LNCaP clone FGC (cell line): ENCODE measurements around the gene CCSAP.
A peak's percentile ranks its signal among the peaks of the same experiment; 100 is the strongest.

Experiments used
- DNase-seq: peaks from one replicate; pipeline ENCODE4 v3.0.0-alpha.2; 2011; ENCODE audit warnings: low read depth
- H3K4me3 ChIP-seq: 2 replicates; pipeline ENCODE4 v1.5.1; 2011; ENCODE audit warnings: mild to moderate bottlenecking, low read depth, low read length, control low read depth
- TF ChIP-seq, protein P1 (sequence below): IDR thresholded peaks from 2 replicates; pipeline ENCODE4 v1.5.1; 2012; ENCODE audit warnings: mild to moderate bottlenecking; ENCODE audit not compliant: control insufficient read depth, insufficient read depth; ENCODE audit errors: extremely low read depth

The CCSAP gene, protein sequence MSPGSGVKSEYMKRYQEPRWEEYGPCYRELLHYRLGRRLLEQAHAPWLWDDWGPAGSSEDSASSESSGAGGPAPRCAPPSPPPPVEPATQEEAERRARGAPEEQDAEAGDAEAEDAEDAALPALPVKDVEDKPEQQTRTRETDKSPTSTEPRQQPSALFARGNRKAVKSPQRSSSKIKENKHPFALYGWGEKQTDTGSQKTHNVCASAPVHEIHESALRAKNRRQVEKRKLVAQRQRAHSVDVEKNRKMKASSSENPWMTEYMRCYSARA

DNA sequence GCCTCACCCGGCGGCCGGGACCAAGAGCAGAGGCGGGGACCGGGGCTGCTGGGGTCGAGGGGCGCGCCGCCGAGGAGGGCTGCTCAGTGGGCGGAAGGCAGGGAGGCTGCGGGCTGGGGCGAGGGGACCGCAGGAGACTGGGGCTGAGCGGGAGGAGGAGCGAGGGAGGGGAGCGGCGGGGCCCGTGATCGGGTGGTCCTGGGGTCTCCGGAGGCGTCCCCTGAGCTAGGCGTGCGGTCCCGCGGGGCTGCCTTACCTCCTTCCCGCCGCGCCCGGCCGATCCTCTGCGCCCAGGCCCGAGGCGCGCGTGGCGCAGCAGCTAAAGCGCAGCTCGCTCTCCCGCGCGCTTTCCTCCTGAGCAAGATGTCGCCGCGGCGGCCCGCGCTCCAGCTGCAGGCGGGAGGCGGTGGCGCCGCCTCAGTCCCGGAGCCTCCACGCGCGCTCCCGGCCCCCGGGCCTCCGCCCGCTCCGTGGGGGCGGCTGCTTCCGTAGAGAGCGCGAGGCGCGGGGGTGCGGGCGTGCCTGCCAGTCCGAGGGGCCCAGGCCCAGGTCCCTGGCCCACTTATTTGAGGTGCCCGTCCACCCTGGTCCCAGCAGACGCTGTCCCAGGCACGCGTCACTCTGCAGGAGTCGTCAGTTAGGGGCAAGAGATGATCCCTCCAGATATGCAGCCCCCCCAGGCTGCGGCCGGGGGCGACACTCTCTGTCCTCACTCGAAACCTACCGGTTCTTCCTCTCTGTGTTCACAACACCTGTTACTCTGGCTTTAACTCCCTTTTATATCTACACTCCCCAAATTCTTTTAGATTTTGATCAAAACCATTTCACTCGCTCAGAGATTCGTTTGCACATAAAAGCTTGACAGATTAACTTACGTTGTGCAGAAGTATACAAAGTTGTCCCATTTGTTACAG, at the start of gene CCSAP:
Gene CCSAP (minus strand): TSS at position 392 of the 914 bp plus-strand sequence. CDS start 582 bp downstream, outside the sequence.
- no peak for DNase-seq
- TF ChIP-seq, protein P1, sequence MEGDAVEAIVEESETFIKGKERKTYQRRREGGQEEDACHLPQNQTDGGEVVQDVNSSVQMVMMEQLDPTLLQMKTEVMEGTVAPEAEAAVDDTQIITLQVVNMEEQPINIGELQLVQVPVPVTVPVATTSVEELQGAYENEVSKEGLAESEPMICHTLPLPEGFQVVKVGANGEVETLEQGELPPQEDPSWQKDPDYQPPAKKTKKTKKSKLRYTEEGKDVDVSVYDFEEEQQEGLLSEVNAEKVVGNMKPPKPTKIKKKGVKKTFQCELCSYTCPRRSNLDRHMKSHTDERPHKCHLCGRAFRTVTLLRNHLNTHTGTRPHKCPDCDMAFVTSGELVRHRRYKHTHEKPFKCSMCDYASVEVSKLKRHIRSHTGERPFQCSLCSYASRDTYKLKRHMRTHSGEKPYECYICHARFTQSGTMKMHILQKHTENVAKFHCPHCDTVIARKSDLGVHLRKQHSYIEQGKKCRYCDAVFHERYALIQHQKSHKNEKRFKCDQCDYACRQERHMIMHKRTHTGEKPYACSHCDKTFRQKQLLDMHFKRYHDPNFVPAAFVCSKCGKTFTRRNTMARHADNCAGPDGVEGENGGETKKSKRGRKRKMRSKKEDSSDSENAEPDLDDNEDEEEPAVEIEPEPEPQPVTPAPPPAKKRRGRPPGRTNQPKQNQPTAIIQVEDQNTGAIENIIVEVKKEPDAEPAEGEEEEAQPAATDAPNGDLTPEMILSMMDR, result no peak
- H3K4me3 ChIP-seq, result peak within 1 kb of the TSS; percentile 77

- no peak overlapping the region for H3K4me3 ChIP-seq
- no peak for DNase-seq
- TF ChIP-seq, protein P1, result no peak
Observed at GRCh38 chr1:229390130-229390529, 47.3 kb upstream of the CCSAP start.

DNA sequence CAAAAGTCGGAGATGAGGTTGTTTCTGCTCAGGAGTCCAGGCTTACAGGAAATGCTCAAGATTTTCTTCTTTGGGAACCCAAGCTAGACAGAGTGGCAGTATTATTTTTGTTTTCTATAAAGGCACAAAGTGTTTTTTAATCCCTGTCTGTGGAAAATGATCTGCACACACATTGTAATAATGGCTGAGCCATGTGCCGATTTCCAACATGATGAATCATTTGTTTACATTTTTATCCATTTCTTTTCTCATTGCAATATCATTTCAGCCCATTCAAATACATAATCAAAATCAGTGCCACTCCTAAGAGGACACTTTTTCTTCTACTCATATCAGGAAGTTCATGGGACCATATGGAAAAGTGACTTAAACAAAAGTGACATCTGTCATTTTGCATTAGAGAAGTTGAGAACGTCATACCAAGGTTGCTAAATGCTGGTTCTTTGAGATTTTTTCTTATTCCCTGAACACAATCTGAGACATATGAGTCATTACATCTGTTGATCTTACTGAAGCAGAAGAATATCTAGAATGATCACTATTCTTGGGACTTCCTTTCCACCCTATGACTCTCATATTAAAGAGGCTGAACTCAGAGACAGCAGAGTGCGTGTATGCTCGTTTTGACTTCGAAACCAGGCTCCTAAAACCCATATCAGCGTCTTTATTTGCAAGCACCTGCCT, 46.2 kb upstream of the CCSAP start:
- TF ChIP-seq, protein P1, result no peak
- no peak for DNase-seq

DNA sequence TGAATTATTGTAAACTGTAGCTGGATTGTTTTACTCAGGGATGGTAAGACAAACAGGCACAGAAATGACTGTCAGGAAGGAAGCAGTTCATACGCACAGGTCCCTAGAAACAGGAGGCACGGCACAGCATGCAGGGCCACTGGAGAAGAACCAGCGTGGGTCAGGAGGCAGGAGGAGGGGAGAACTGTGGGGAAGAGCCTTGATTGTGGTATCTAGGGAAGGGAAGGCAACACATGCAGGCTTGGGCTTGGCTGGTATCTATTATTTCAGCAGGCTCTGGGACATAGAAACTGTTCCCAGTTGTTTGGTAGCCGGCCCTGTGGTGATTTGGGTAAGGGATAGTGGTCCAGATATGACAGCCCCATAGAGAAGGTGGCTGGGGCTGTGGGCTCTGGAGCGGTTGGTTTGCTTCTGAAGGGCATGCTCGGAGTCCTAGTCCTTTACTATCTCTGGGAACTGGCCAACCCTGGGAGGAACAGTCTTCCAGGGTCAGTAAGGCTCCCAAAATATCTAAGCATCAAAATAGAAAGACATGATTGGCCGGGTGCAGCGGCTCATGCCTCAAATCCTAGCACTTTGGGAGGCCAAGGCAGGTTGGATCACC, 43.1 kb upstream of the CCSAP start:
- no peak overlapping the region for H3K4me3 ChIP-seq
- TF ChIP-seq, protein P1, result no peak
- no peak for DNase-seq

More for the DNA sequence above, 46.2 kb upstream of the CCSAP start:
- no peak overlapping the region for H3K4me3 ChIP-seq

DNA sequence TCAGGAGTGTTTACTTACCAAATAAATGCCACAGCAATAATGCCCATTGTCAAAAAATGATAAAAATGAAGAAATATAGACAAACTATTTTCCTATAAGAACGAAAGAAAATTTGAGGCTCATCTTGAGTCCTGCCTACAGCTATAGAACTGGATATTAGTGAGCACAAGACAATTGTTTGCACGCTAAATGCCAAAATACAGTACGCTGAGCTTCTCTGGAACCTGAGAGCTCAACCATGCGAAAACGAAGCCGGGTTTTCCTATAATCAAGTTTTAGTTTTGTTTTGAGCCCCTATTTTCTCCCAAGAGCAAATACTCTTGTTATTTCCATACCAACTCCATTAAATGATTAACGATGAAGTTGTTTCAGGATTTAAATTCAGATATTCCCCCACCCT, 42.0 kb upstream of the CCSAP start:
- H3K4me3 ChIP-seq, result no peak overlapping the region
- TF ChIP-seq, protein P1, result no peak
- no peak for DNase-seq

DNA sequence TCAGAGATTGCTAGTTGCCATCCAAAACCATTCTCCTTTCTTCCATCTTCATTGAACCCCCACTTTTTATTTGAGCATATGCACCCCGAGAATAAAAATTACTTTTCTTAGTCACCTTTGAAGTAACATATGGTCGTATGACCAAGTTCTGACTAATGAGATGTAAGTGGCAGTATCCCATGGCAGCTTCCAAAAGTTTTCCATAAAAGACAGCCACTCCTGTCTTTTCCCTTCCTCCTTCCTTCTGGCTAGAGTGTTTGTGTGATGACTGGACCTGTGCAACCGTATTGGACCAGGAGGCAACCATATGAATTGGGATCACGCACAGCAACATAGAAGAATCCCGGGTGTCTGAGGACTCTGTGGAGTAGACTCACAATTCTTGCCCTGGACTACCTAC, 41.1 kb upstream of the CCSAP start:
- no peak overlapping the region for H3K4me3 ChIP-seq
- no peak for DNase-seq
- TF ChIP-seq, protein P1, result no peak
